MM.1S (cell line): ENCODE measurements around the gene SCP2D1.

Source experiments
- CTCF ChIP-seq: fragments of 300-600 bp; sonication (generic); IDR thresholded peaks from 2 replicates; pipeline ENCODE4 v1.5.1; 2016; ENCODE audit warnings: antibody characterized with exemption, low read length, mixed read lengths
- EZH2 ChIP-seq: fragments of 300-600 bp; sonication (generic); optimal IDR thresholded peaks from 2 replicates; pipeline ENCODE3; 2017; ENCODE audit warnings: low read depth, mild to moderate bottlenecking, antibody characterized with exemption, low read length, mixed read lengths
- EZH2phosphoT487 ChIP-seq: fragments of 300-600 bp; sonication (generic); IDR thresholded peaks from 2 replicates; pipeline ENCODE4 v1.6.1; 2018; ENCODE audit warnings: antibody characterized with exemption, low read length

- no peak for TF ChIP-seq CTCF
- TF ChIP-seq EZH2 = no peak
- TF ChIP-seq EZH2phosphoT487 = no peak
Measured at GRCh38 chr20:18802012-18802634, 11.5 kb upstream of the SCP2D1 start.
